GM18505 (cell line): Measurements from ENCODE around the gene CAV1.
"Not testable (repeated sequence)": the region's sequence is repeated elsewhere in the genome, so short reads cannot be mapped to it uniquely, and the experiment has no call there.

Experiments used
- ATAC-seq: cut with Tn5 transposase; IDR thresholded peaks from one replicate; pipeline ENCODE4 v1.9.1; 2021; ENCODE audit not compliant: unreplicated experiment
- POLR2A ChIP-seq: IDR thresholded peaks from 4 replicates; pipeline ENCODE4 v1.6.1; 2011; ENCODE audit warnings: borderline replicate concordance; ENCODE audit not compliant: insufficient read depth, insufficient read length; ENCODE audit errors: extremely low read depth

CAV1 gene

GRCh38 chr7:116524609-116525297 is at the start of gene CAV1:
TSS of gene CAV1 (plus strand) at chr7:116525036. CDS start at chr7:116525063, 27 bp downstream.
- TF ChIP-seq POLR2A = no peak
- ATAC-seq = peak; percentile 27

GRCh38 chr7:116477625-116478024 is 47.2 kb upstream of the CAV1 start:
- no peak for ATAC-seq
- no peak for TF ChIP-seq POLR2A

- no peak for TF ChIP-seq POLR2A
- ATAC-seq = no peak
These were observed 46.0 kb upstream of the CAV1 start for GRCh38 chr7:116478834-116479233.

GRCh38 chr7:116483271-116483942 is 41.4 kb upstream of the CAV1 start:
- ATAC-seq = no peak
- TF ChIP-seq POLR2A = no peak

GRCh38 chr7:116484389-116484788 is 40.4 kb upstream of the CAV1 start:
- ATAC-seq = not testable (repeated sequence)

GRCh38 chr7:116487907-116488521 is 36.8 kb upstream of the CAV1 start:
- ATAC-seq = no peak
- no peak for TF ChIP-seq POLR2A

- TF ChIP-seq POLR2A = no peak
- ATAC-seq = no peak
These were observed 34.5 kb upstream of the CAV1 start for GRCh38 chr7:116490351-116490750.

GRCh38 chr7:116491887-116492653 is 32.8 kb upstream of the CAV1 start:
- no peak for ATAC-seq

GRCh38 chr7:116492654-116493109 is 32.2 kb upstream of the CAV1 start:
- TF ChIP-seq POLR2A = no peak
- ATAC-seq = no peak

More at GRCh38 chr7:116491887-116492653, 32.8 kb upstream of the CAV1 start:
- no peak for TF ChIP-seq POLR2A

GRCh38 chr7:116493449-116493848 is 31.4 kb upstream of the CAV1 start:
- no peak for ATAC-seq
- TF ChIP-seq POLR2A = no peak

GRCh38 chr7:116494472-116494871 is 30.4 kb upstream of the CAV1 start:
- TF ChIP-seq POLR2A = no peak
- no peak for ATAC-seq

GRCh38 chr7:116495736-116496135 is 29.1 kb upstream of the CAV1 start:
- TF ChIP-seq POLR2A = no peak
- ATAC-seq = no peak

GRCh38 chr7:116496653-116497052 is 28.2 kb upstream of the CAV1 start:
- no peak for ATAC-seq
- no peak for TF ChIP-seq POLR2A

- no peak for TF ChIP-seq POLR2A
- ATAC-seq = no peak
These were observed 27.1 kb upstream of the CAV1 start for GRCh38 chr7:116497708-116498107.
